AG20443 (cell line): ENCODE data around the gene AP5Z1.

Source experiments
- DNase-seq: peaks from one replicate; pipeline ENCODE4 v3.0.0; 2012; ENCODE audit warnings: low spot score, mixed read lengths

AP5Z1 gene

DNA sequence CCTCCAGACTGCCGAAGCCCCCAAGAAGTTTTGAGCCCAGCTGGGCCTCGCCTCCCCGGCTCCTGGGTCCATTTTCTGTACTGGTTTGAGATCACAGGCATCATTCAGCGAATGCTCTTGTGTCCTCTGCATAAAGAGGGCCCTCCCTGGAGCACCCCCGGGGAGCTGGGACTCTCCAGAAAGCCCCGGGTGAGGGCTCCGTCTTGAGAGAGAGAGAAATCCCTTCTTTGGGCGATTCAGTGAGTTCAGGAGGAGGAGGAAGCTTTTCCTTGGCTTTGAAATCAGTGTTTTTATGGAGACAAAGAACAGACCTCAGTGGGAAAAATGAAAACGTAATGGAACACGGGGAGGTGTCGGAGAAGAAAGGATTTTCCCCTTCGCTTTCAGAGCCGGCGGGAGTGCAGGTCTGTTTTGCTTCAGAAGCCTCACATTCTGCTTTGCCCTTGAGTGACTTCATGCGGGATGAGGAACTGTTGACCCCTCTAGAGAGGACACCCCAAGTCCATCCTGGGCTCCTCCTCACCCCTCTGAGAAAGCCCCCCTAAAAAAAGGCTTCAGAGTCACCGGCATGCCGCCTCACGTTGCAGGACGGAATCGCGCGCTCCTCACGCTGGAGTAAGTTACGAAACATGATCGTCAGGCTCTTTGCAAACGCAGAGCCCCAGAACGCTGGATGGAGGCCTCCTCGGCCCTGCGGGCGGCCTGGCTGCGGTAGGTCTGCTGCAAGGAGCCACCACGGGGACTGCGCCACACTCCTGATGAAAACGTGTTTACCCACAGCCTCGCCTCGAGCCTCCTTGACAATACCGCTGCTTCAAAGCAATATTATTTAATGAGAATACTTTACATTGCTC lies 8.5 kb upstream of the AP5Z1 start:
- no peak for DNase-seq

DNA sequence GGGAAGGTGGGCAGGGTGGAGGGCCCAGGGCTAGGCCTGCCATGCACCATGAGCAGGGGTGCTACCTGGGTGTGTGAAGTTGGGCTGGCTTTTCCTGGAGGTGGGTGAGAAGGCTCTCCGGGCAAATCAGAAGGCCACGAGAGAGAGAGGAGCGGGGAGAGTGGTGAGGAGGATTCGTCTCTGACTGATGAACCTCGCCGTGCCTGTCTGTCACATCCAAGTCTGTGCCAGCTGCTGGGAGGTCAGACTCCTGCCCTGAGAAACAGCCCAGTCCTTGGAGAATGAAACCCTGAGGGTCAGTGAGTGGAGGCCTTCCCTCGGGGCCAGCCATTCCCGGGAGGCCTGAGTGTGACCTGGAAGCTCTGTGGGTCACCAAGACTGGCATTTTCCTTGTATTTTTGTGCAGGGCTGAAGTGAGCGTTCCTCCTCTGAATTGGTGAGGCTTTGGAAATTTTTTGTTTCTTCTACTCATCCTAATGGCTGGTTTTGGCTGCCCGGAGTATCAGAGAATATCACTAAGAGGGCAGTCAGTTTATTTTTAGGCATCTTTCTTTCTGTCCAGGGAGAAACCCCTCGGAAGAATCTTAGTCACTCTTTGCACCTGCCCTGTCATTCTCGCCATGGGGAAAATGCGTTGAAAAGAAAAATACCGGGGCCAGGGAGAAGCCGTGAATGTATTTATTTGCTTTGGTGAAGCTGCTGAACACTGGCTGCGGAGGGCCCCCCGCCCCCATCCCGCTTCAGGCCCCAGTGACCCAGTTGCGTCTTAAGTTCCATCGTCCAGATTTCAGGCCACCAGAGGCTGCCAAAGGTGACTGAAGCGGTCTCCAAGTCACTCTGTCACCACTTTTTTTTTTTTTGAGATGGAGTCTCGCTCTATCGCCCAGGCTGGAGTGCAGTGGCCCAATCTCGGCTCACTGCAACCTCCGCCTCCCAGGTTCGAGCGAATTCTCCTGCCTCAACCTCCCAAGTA lies 6.5 kb upstream of the AP5Z1 start:
- no peak for DNase-seq

DNA sequence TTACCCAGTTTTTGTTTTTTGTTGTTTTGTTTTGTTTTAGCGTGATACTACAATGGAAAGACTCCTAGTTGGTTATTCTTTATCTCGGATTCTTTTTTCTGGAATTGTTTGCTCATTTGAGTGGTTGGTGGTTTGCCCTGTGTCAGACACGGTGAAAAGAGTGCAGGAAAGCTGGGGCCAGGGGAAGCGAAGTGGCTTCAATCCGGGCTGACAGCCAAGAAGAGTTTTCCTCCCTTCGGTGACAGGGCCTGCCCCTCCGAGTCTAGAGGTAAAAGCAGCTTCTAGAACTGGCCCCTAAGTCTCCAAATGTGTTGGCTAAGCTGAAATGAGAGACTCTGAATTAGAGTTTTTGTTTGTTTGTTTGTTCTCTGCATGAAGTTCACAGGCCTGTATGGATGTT lies 5.7 kb upstream of the AP5Z1 start:
- DNase-seq: no peak

DNA sequence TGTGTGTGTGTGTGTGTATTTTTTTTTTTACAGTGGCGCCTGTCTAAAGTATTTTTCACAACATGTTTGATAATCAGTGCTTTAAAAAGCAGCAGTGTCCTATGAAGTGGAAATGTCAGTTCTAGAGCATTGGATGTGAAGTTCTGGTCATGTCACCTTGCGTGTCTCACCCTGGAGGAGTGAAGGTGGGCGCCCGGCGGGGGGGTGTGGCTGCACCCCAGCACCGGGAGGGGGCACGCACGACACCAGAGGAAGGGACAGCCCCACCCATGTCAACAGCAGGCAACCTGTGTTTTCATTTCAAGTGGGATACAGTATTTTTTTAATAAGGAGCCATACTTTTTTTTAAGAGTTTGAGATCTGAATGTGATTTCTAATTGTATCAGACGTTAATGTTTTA lies 4.5 kb upstream of the AP5Z1 start:
- DNase-seq: no peak

DNA sequence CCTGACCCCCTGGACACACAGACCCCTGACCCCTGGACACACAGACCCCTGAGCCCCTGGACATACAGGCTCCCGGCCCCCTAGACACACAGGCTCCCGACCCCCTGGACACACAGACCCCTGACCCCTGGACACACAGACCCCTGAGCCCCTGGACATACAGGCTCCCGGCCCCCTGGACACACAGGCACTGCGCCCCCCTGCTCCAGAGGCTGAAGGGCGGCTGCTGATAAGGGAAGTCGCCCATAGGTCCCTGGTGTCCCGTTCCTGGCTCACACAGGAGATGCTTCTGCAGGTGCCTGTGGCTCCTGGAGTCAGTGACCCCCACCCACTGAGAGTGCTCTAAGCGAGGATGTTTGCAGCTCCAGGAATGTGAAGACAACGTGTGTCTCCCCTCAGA lies 3.7 kb upstream of the AP5Z1 start:
- no peak for DNase-seq

DNA sequence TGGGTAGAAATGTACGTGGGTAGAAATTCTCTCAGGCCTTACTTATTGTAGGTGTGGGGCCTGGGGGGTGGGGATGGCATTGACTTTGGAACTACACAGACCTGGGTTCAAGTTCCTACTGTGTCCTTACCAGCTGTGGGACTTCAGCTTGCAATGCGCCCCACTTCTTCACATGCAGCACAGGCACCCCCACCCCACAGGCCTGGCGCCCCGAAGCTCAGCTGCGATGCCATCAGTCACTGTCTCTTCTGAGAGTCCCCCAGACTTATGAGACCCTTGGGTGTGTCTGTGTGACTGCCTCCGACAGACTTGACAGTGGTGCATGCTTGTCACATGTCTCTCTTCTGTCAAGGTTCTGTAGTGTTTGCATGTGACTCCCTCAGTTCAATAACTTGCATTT lies 3.1 kb upstream of the AP5Z1 start:
- DNase-seq: no peak

DNA sequence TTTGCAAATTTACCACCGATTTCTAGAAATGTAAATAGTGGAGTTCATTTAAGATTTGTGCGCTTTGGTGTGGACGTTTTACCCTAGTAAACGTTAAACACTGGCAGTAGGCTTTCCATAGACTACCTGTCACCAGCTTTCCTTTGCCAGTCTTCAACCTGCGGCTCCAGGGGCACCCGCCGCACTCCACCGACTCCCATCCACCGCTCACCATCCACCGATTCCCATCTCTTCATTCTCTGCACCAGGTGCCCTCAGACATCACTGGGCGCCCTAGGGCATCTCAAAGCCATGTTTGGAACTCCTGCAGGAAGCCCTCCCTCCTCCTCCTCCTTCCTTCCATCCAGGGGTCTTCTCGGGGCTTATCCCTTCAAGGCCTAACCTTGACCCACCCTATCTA lies 1.4 kb upstream of the AP5Z1 start:
- no peak for DNase-seq

DNA sequence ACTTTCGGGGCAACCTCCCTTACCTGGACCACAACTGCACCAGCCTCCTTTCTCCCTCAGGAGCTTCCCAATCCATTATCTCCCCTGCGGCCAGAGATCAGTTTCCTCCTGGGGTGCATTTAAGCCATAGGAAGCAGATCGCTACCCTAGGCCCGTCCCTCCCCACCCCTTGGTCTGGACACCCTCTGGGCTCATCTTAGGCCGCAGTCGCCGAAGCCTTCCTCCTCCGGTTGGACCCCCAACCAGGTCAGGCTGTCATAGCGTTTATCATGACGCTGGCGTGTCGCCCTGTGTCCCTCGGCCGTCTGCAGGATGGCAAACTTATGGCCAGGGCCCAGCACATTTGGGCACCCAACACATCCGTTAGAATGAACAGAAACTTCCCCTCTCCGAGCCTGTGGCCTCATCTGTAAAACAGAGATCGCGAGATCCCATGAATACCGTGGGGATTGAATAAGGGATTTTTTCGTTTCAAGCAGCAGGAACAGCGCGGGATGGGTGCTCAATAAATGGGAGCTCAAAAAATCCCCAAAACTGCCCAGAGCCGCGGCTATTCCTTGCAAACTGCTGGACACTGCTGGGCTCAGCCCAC lies 669 bp upstream of the AP5Z1 start:
- peak; percentile 73 for DNase-seq

DNA sequence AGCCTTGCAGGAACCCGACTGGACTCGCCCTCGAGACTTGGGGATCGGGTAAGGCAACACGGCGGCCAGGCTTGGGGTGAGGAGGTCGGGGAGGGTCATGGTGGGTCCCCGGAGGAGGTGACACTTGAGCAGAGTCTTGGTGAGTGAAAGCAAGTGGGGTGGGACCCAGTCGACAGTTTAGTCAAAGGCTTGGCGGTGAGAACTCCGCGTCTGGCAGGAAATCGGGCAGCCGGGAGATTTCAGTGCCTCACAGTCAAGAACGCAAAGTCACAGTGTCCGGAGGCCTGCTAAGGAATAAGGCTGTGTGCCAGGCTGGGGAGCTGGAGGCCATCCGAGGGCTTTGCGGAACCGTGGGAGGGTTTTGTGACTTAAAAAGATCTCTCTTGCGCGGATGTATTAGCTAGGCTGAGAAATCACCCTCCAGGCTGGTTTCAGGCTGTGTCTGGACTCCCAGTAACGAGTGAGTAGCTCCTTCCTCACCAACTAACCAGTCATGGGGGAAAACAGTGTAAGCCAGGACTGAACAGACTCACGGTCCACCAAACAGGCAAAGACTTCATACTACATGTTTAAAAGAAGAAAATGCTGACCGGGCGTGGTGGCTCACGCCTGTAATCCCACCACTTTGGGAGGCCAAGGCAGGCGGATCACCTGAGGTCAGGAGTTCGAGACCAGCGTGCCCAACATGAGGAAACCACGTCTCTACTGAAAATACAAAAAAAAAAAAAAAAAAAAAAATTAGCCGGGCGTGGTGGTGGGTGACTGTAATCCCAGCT lies 613 bp downstream of the AP5Z1 start:
- DNase-seq: peak; percentile 67

DNA sequence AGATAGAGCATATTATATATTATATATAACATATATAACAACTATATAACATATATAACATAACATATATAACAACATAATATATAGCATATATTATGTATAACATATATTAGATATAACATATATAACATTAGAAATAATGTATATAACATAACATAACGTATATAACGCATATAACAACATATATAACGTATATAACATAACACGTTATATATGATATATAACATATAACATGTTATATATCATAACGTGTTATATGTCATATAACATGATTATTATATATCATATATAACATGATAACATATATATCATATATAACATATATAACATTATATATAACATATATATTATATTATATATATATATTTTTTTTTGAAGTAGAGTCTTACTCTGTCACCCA lies 3.7 kb downstream of the AP5Z1 start:
- DNase-seq: no peak

DNA sequence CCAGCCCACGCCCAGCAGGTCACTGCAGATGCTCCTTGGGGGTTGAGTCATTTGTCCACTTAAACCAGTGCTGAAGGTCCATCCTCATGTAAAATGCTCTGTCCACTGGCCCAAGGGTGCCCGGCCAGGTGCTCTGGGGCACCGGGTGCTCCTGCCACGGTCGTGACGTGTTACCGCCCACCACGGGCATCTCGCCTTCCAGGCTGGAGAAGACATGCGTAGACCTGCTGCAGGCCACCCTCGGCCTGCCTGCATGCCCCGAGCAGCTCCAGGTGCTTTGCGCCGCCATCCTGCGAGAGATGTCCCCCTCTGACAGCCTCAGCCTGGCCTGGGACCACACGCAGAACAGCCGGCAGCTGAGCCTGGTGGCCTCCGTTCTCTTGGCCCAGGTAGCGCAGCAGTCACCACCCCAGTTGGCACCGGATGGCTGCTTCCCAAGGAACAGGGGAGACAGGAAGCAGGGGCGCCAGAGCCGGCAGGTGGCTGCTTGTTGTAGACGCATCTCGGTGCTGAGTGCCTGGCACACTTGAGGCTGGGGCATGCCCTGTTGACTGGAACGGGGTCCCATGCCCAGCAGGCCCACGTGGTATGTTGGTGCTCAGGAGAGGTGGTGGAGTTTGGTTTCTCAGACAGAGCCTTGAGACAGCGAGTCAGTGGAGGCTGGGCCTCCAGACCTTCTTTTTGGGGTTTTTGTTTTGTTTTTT lies 6.1 kb downstream of the AP5Z1 start:
- DNase-seq: no peak

DNA sequence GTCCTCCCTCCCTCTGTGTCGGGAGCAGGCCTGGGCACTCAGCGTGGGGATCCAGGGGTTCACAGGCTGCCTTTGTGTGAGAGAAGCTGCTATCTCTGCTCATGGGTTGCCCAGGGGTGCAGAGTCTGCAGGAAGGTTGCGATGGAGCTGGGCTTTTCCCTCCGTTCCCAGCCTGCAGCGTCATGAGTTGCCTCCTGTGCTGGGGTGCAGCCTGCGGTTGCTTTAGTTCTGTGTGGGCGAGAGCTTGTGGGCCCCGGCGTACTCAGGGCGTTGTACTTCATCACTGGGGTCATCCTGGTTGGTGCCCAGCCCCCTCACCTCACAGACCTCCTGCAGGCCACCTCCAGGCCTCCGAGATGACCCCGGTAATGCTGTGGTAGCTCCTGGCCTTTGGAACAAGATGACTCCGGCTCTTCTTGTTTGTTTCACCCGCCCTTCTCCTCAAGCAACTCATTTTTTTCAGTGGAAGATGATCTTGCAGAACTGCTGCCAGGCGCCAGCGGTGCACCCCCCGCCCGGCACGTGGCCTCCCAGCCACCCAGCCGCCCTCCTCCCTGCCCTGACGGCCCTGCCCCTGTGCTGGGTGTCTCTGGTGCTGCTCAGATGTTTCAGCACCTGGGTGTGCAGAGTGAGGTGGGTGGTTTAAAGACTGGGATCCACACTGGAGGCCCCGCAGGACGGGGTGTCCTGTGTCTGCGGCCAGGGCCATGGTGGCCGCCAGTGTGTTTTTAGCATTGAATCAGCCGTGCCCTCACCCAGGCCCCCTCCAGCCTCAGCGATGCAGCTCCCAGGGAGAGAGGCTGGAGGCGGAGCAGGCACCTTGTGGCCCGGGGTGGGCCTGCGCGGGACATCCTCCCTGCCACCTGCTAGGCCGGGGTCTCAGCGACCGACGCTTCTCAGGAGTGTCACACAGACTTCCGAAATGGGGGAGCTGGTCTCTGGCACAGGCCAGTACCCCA lies 7.2 kb downstream of the AP5Z1 start:
- no peak for DNase-seq

DNA sequence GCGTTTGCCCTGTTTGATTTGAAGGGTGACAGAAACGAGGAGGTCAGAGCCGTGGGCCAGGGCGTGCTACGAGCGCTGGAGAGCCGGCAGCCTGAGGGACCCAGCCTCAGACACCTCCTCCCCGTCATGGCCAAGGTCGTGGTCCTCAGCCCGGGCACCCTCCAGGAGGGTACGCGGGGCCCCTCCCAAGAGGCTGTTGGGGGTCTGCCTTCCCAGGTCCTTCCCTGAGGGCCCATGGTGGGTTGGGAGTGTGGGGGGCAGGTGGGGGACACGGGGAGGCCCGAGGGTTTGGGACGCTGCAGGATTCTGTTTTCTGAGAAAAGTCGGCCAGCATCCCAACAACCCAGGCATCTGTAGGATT lies 7.8 kb downstream of the AP5Z1 start:
- no peak for DNase-seq

DNA sequence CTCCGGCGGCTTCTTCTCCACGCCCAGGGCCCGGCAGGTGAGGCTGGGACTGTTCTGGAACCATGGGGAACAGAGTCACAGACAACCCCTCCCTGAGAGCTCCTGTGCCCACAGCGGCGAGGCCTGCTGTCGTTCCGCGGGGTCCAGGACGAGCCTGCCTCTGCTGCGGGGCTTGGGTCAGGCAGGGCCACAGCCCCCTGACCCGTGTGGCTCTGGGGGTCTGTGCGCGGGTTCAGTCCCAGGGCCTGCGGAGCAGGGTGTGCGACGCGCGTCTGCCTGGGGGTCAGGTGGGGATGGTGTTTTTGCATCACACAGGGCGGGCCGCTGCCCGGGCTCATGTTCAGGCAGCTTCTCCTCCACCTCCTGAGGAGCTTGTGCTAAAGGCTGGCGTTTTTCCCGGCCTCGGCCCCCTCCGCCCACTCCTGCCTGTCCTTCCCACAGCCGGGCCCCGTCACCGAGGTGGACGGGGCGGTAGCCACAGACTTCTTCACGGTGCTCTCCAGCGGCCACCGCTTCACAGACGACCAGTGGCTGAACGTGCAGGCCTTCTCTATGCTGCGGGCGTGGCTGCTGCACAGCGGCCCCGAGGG lies 8.4 kb downstream of the AP5Z1 start:
- no peak for DNase-seq

DNA sequence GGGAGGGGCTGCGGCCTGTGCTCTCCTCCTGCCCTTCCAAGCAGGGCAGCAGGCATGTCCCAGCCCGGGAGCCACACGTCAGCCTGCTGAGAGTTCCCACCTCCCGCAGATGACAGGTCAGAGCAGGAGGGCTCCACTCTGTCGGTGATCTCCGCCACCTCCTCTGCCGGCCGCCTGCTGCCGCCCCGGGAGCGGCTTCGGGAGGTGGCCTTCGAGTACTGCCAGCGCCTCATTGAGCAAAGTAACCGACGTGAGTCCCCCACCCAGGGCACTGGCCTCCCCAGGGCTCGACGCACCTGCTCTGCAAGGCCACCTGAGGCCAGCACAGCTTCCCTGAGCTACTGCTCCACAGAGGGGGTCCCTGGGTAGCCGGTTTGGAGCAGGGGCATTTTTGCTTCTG lies 9.4 kb downstream of the AP5Z1 start:
- DNase-seq: no peak

DNA sequence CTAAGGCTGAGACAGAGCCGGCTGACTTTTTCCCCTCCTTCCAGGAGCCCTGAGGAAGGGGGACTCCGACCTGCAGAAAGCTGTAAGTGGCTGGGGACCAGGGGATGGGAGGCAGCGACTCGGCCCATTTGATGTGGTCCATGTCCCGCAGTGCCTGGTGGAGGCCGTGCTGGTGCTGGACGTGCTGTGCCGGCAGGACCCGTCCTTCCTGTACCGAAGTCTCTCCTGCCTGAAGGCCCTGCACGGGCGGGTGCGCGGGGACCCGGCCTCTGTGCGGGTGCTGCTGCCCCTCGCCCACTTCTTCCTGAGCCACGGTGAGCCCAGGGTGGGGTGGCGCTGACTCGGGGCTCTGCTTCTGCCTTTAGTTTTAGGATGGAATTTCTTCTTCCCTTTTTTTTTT lies 9.9 kb downstream of the AP5Z1 start:
- no peak for DNase-seq

DNA sequence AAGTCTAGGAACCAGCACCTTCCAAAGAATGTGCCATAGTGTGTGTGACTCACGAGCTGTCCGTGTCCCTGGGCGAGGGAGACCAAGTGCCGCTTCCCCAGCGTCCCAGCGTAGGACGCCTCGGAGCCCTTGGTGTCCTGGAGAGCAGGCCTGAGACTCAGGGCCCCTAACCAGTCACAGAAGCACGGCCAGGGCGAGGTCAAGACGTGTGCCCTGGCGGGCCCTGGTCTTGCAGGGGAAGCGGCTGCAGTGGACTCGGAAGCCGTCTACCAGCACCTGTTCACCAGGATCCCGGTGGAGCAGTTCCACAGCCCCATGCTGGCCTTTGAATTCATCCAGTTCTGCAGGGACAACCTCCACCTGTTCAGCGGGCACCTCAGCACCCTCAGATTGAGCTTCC lies 10.6 kb downstream of the AP5Z1 start:
- DNase-seq: no peak

DNA sequence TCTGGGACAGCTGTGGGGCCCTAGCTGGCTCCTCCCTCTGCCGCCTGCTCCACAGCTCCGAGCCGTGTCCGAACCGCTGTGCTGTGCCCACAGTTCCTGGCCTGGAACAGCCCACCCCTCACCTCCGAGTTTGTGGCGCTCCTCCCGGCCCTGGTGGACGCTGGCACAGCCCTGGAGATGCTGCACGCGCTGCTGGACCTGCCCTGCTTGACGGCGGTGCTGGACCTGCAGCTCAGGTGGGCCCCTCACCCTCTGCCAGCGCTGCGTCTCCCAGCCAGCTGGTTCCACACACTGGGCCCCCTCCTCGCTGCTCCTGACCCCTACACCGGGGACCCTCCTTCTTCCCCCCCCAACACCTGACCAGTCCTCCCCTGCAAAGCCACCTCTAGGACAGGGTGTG lies 12.1 kb downstream of the AP5Z1 start:
- no peak for DNase-seq

DNA sequence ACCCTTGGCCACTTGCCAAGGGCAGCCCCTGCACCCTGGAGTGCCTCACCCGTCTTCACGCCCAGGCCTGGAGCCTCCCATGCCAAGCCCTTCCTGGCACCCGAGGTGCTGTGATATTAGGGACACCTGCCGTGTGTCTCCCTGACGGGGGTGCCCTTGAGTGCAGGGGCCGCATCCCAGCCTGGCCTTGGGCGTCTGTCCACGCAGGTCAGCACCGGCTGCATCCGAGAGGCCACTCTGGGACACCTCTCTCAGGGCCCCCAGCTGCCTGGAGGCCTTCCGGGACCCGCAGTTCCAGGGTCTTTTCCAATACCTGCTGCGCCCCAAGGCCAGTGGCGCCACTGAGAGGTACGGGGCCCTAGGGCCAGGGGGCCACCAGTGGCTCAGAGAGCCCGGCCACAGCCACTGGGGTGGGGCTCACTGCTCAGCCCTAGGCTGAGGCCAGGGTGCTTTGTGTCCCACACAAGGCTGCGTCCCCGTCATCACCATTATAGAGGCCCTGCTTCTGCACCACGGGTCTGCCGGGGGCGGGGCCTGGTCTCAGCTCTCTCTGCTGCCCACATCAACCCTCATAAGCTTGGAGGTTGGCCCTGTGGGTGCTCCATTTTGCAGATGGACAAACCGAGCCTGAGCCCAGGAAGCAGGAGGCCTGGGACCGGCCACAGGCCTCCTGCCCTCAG lies 12.7 kb downstream of the AP5Z1 start:
- DNase-seq: no peak
